Heart left ventricle (tissue), 16 donors: ENCODE measurements around the gene HDGFL3. TPM values are rescaled to one million over a fixed set of nuclear protein-coding genes. Genes with fewer than 3 reads are reported as not detected.
"Not testable (repeated sequence)": the region's sequence is repeated elsewhere in the genome, so short reads cannot be mapped to it uniquely, and the experiment has no call there.

Source experiments
- ATAC-seq, 4 donors: fragments of 200-7000 bp; cut with Tn5 transposase; one replicate each; pipeline ENCODE4 v1.9.1; 2020 to 2022; ENCODE audit warnings: moderate library complexity in 4 of 4, mild to moderate bottlenecking in 3 of 4, moderate number of reproducible peaks in 1 of 4
- DNase-seq, 5 donors: peaks; one replicate each; pipeline ENCODE4 v3.0.0-alpha.2; 2020
- H3K27ac ChIP-seq, 12 donors: fragments of 200-600 bp; sonication (generic) in 4 of 12; one replicate each; pipeline versions ENCODE4 v1.5.0 to v1.8.0; 2016 to 2022; ENCODE audit warnings: mild to moderate bottlenecking in 2 of 12
- H3K27me3 ChIP-seq, 9 donors: fragments of 200-600 bp; sonication (generic) in 2 of 9; one replicate each; pipeline versions ENCODE4 v1.5.1 to v1.8.0; 2016 to 2022; ENCODE audit warnings: mild to moderate bottlenecking in 3 of 9
- H3K36me3 ChIP-seq, 9 donors: fragments of 200-600 bp; sonication (generic) in 2 of 9; one replicate each; pipeline versions ENCODE4 v1.5.0 to v1.8.0; 2018 to 2022; ENCODE audit warnings: mild to moderate bottlenecking in 2 of 9
- H3K4me1 ChIP-seq, 12 donors: fragments of 200-600 bp; sonication (generic) in 4 of 12; one replicate each; pipeline versions ENCODE4 v1.5.0 to v1.8.0; 2016 to 2022; ENCODE audit warnings: mild to moderate bottlenecking in 3 of 12
- H3K4me3 ChIP-seq, 12 donors: fragments of 200-600 bp; sonication (generic) in 4 of 12; one replicate each; pipeline versions ENCODE4 v1.5.0 to v1.8.0; 2017 to 2022; ENCODE audit warnings: mild to moderate bottlenecking in 9 of 12, moderate library complexity in 4 of 12
- H3K9me3 ChIP-seq, 12 donors: fragments of 200-600 bp; sonication (generic) in 4 of 12; one replicate each; pipeline versions ENCODE4 v1.5.0 to v1.8.0; 2016 to 2022; ENCODE audit warnings: mild to moderate bottlenecking in 1 of 12
- CTCF ChIP-seq, 12 donors: fragments of 200-600 bp; sonication (generic) in 4 of 12; IDR thresholded peaks; one replicate each; pipeline versions ENCODE4 v1.5.0 to v1.8.0; 2018 to 2022; ENCODE audit warnings: antibody characterized with exemption in 12 of 12, mild to moderate bottlenecking in 5 of 12
- POLR2A ChIP-seq, 2 donors: fragments of 450-650 bp; IDR thresholded peaks; one replicate each; pipeline ENCODE4 v1.6.1; 2017; ENCODE audit warnings: antibody characterized with exemption in 2 of 2, mild to moderate bottlenecking in 2 of 2, moderate library complexity in 2 of 2
- WGBS, 4 donors: extraction: QIAGEN DNeasy Blood & Tissue Kit in 2 of 4; methylation state at CpG; one replicate each; pipeline versions ENCODE4 v1.1.5 to v1.1.7; 2013 to 2018; 5-methylcytosine and 5-hydroxymethylcytosine counted together
- intact Hi-C, 10 donors: fragments of 100-400 bp; cut with DNase I; formaldehyde crosslinking; loops; one replicate each; pipeline versions ENCODE4 v1.11.1 to v1.14.2; 2022
- polyA plus RNA-seq, 2 donors: library from polyadenylated mRNA; stranded (reverse); fragments of 200-250 nt; gene quantifications; one replicate each; pipeline ENCODE4 v1.2.3, GENCODE V29; 2013
- total RNA-seq, 9 donors: library from RNA; depleted of rRNA in 2 of 9; stranded (reverse); fragments of >200 nt in 2 of 9; fragmentation: NEBNext Ultra II Directional in 3 of 9; extraction: Animal tissue kit (Norgen Biotek cat#: 25700) in 3 of 9; gene quantifications; one replicate each; pipeline versions ENCODE4 v1.1.0 to v1.2.4, GENCODE V29; 2016 to 2023
- donor health status: ischemic (EF 13 %, LVEDD 7.1; RV severe dilation, severe dysfunction).
- donor health status: healthy with polysubstance abuse.
- donor health status: DM: no; HTN: yes; CAD: no.
- donor health status: DM: no; HTN: no; CAD: no.
- donor health status: ischemic (EF 25% LVEDD 6.9; RV normal size, moderate dysfunction).
- donor health status: ischemic (EF 25% LVEDD 5.7; RV mildly dilated, moderate dysfunction).
- donor health status: healthy.
- donor health status: DM: yes; HTN: yes; CAD: no.
- donor health status: ischemic (EF 35%, LVEDD 5.7; RV mildly dilated, moderate dysfunction).
- donor health status: nonischemic (EF 11% LVEDD 7.7; RV severe dilation, severe dysfunction).
- donor health status: DM: yes; HTN: yes; CAD: no.
- donor health status: PGD.
- donor health status: ischemic (EF 29% LVEDD 5.4; RV normal size, mild dysfunction).
- donor health status: nonischemic (EF 23%, LVEDD 6.1; RV moderate dilation, normal function).

Gene HDGFL3
- total and polyA plus RNA-seq, 11 donors: 9.6 to 50.7 (median 33.9) TPM

GRCh38 chr15:83178390-83178789 is 29.2 kb downstream of the HDGFL3 start:
- no peak overlapping the region for H3K27ac ChIP-seq
- ATAC-seq: no peak
- no peak for TF ChIP-seq POLR2A (IDR thresholded peaks at IDR 0.05)
- TF ChIP-seq CTCF (IDR thresholded peaks at IDR 0.05): no peak
- H3K4me1 ChIP-seq: peaks cover 0 to 15% (median 5%) of the 10 kb centered on the region in 12 donors
- WGBS, 4 donors: 86 to 94% (median 90%) methylated on average over 2 of the region's 2 CpGs
- H3K4me3 ChIP-seq: no peak overlapping the region
- H3K36me3 ChIP-seq: no peaks in the 10 kb centered on the region
- H3K9me3 ChIP-seq: no peaks in the 10 kb centered on the region
- H3K27me3 ChIP-seq: no peaks in the 10 kb centered on the region
- no peak for DNase-seq
- intact Hi-C loops: no loop called here

DNA sequence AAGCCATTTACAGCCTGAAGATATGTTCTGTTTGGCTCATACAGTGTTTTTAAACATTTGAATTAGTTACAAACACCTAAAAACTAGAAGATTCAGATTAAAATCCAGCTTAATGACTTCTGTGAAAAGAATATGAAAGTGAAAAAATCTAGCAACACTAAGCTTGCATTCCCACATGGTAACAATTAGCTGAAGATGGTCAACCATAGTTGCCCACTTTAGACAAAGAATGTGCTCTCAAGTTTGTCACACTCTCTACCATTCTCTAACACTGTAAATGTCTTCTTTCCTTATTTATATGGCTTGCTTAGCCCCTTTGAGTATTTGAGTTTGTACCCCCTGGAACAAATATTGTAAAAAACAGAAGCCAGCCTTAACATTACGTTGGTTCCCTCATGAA is 32.7 kb downstream of the HDGFL3 start:
- H3K9me3 ChIP-seq: peaks cover 0 to 5% (median 0%) of the 10 kb centered on the region in 12 donors
- peaks cover 0 to 15% (median 5%) of the 10 kb centered on the region in 12 donors for H3K4me1 ChIP-seq
- no peak overlapping the region for H3K27ac ChIP-seq
- H3K4me3 ChIP-seq: no peak overlapping the region
- WGBS, 4 donors: 94 to 98% (median 96%) methylated on average over 1 of the region's 1 CpG
- DNase-seq: no peak
- ATAC-seq: no peak
- no peaks in the 10 kb centered on the region for H3K36me3 ChIP-seq
- no peaks in the 10 kb centered on the region for H3K27me3 ChIP-seq
- no peak for TF ChIP-seq CTCF (IDR thresholded peaks at IDR 0.05)
- intact Hi-C loops: no loop called here

- DNase-seq: no peak
- 92 to 96% (median 95%) methylated on average over 4 of the region's 4 CpGs for WGBS, 4 donors
- Histone ChIP-seq H3K36me3 (no peaks in the 10 kb centered on the region), H3K9me3 (peaks cover 0 to 41% (median 11%) of the 10 kb centered on the region in 12 donors), H3K27ac (no peak overlapping the region), H3K4me1 (peaks cover 0 to 15% (median 5%) of the 10 kb centered on the region in 12 donors), H3K27me3 (no peaks in the 10 kb centered on the region), H3K4me3 (no peak overlapping the region)
- no peak for TF ChIP-seq CTCF (IDR thresholded peaks at IDR 0.05)
- TF ChIP-seq POLR2A (IDR thresholded peaks at IDR 0.05): no peak
- intact Hi-C loops: no loop called here
- no peak for ATAC-seq
These were observed 37.0 kb downstream of the HDGFL3 start for GRCh38 chr15:83170474-83171165.

- intact Hi-C loops, H3K4me3 ChIP-seq, DNase-seq, H3K36me3 ChIP-seq, H3K27me3 ChIP-seq, H3K4me1 ChIP-seq, H3K27ac ChIP-seq, ATAC-seq: not testable (repeated sequence)
- WGBS, 4 donors: 93 to 98% (median 96%) methylated on average over 5 of the region's 5 CpGs
- peaks cover 0 to 51% (median 11%) of the 10 kb centered on the region in 12 donors for H3K9me3 ChIP-seq
These were observed 38.0 kb downstream of the HDGFL3 start for GRCh38 chr15:83169576-83169975.

DNA sequence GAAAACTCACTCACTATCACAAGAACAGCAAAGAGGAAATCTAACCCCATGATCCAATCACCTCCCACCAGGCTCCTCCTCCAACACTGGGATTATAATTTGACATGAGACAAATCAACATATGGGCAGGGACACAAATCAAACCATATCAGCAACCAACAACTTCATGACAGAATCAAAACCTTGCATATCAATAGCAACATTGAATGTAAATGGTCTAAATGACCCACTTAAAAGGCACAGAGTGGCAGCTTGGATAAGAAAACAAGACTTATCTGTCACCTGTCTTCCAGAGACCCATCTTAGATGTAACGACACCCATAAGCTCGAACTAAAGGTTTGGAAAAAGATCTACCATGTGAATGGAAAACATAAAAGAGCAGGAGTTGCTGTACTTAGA is 40.8 kb downstream of the HDGFL3 start:
- DNase-seq (no peak), ATAC-seq (no peak)
- Histone ChIP-seq H3K36me3 (peaks cover 0 to 17% (median 0%) of the 10 kb centered on the region in 9 donors), H3K27me3 (no peaks in the 10 kb centered on the region), H3K4me1 (peaks cover 0 to 3% (median 0%) of the 10 kb centered on the region in 12 donors), H3K27ac (no peak overlapping the region), H3K4me3 (no peak overlapping the region), H3K9me3 (peaks cover 0 to 55% (median 11%) of the 10 kb centered on the region in 12 donors)
- intact Hi-C loops: no loop called here
- TF ChIP-seq CTCF (IDR thresholded peaks at IDR 0.05): no peak
- WGBS, 4 donors: 93 to 99% (median 94%) methylated on average over 2 of the region's 2 CpGs
